22Rv1 (cell line): ENCODE data around the gene COL23A1.

ENCODE experiments used
- CTCF ChIP-seq: fragments of 450-650 bp; IDR thresholded peaks from 2 replicates; pipeline ENCODE4 v1.5.1; 2017; ENCODE audit warnings: mild to moderate bottlenecking
- ZFX ChIP-seq: fragments of 450-650 bp; IDR thresholded peaks from 2 replicates; pipeline ENCODE4 v1.6.1; 2017; ENCODE audit warnings: antibody characterized with exemption, borderline replicate concordance

DNA sequence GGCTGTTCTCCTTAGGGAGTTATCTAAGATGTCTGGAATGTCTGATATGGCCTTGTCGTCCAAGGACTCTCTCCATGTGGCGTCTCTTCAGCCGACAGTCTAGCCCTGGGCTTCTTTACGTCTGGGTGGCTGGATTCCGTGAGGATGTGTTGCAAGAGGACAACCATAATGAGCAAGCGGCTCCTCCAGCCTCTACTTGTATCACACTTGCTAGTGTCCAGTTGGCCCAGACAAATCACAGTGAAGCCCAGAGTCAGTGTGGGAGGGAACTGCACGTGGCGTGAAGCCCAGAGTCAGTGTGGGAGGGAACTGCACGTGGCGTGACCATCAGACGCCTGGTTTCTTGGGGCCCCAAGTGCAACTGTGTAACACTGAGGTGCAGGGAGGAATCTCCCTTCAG lies 61.1 kb downstream of the COL23A1 start:
- no peak for TF ChIP-seq CTCF
- TF ChIP-seq ZFX, result no peak
